H9 (cell line): ENCODE measurements around the gene GNLY. TPM values are rescaled to one million over a fixed set of nuclear protein-coding genes. Genes with fewer than 3 reads are reported as not detected.

Source experiments
- DNase-seq: peaks from one replicate; pipeline ENCODE4 v3.0.0-alpha.2; 2017
- H2AFZ ChIP-seq: one replicate; pipeline ENCODE4 v1.6.1; 2013; ENCODE audit warnings: mild to moderate bottlenecking, low read length, control low read depth, moderate library complexity
- H2AK5ac ChIP-seq: 2 replicates; pipeline ENCODE4 v1.6.1; 2013; ENCODE audit warnings: low read length, control low read depth, mixed read lengths; ENCODE audit not compliant: insufficient read length
- H2BK120ac ChIP-seq: one replicate; pipeline ENCODE4 v1.6.1; 2013; ENCODE audit warnings: low read depth, mild to moderate bottlenecking, low read length, control low read depth, inconsistent platforms; ENCODE audit not compliant: poor library complexity, severe bottlenecking
- H2BK12ac ChIP-seq: 2 replicates; pipeline ENCODE4 v1.6.1; 2013; ENCODE audit warnings: low read length, control low read depth, mixed read lengths, low read depth; ENCODE audit not compliant: insufficient read length
- H2BK15ac ChIP-seq: 2 replicates; pipeline ENCODE4 v1.6.1; 2013; ENCODE audit warnings: low read depth, low read length, control low read depth
- H2BK20ac ChIP-seq: one replicate; pipeline ENCODE4 v1.6.1; 2013; ENCODE audit warnings: low read depth, mild to moderate bottlenecking, low read length, control low read depth, inconsistent platforms; ENCODE audit not compliant: poor library complexity, severe bottlenecking
- H2BK5ac ChIP-seq: 2 replicates; pipeline ENCODE4 v1.6.1; 2013; ENCODE audit warnings: low read length, control low read depth, mixed read lengths; ENCODE audit not compliant: insufficient read length
- H3K14ac ChIP-seq: 2 replicates; pipeline ENCODE4 v1.6.1; 2013; ENCODE audit warnings: low read length, control low read depth; ENCODE audit not compliant: insufficient read depth
- H3K18ac ChIP-seq: 2 replicates; pipeline ENCODE4 v1.6.1; 2013; ENCODE audit warnings: low read depth, mild to moderate bottlenecking, mixed read lengths, low read length, control low read depth; ENCODE audit not compliant: insufficient read length
- H3K23ac ChIP-seq: 2 replicates; pipeline ENCODE4 v1.6.1; 2013; ENCODE audit warnings: low read length, control low read depth, mixed read lengths, low read depth; ENCODE audit not compliant: insufficient read length
- H3K23me2 ChIP-seq: 2 replicates; pipeline ENCODE4 v1.6.1; 2013; ENCODE audit warnings: low read depth, mild to moderate bottlenecking, mixed read lengths, low read length, control low read depth; ENCODE audit not compliant: insufficient read length, poor library complexity, severe bottlenecking
- H3K27ac ChIP-seq: 2 replicates; pipeline ENCODE4 v1.5.1; 2013; ENCODE audit warnings: low read length, control low read depth, mixed read lengths, low read depth; ENCODE audit not compliant: insufficient read length
- H3K27me3 ChIP-seq: 2 replicates; pipeline ENCODE4 v1.6.1; 2013; ENCODE audit warnings: low read length, control low read depth, inconsistent platforms; ENCODE audit not compliant: insufficient read depth
- H3K4ac ChIP-seq: 2 replicates; pipeline ENCODE4 v1.6.1; 2013; ENCODE audit warnings: low read depth, mild to moderate bottlenecking, control low read depth, inconsistent platforms, low read length, moderate library complexity
- H3K4me1 ChIP-seq: 2 replicates; pipeline ENCODE4 v1.6.1; 2013; ENCODE audit warnings: low read length, control low read depth, inconsistent platforms; ENCODE audit not compliant: insufficient read depth
- H3K4me2 ChIP-seq: 2 replicates; pipeline ENCODE4 v1.6.1; 2013; ENCODE audit warnings: low read length, control low read depth, mixed read lengths; ENCODE audit not compliant: insufficient read length, insufficient read depth
- H3K56ac ChIP-seq: 2 replicates; pipeline ENCODE4 v1.6.1; 2013; ENCODE audit warnings: low read depth, mild to moderate bottlenecking, mixed read lengths, low read length, control low read depth; ENCODE audit not compliant: insufficient read length
- H3K79me1 ChIP-seq: 2 replicates; pipeline ENCODE4 v1.6.1; 2013; ENCODE audit warnings: low read depth, mild to moderate bottlenecking, moderate library complexity, low read length, control low read depth, inconsistent platforms; ENCODE audit not compliant: insufficient read depth, poor library complexity, severe bottlenecking
- H3K79me2 ChIP-seq: 2 replicates; pipeline ENCODE4 v1.6.1; 2013; ENCODE audit warnings: low read length, control low read depth, inconsistent platforms; ENCODE audit not compliant: insufficient read depth
- H3K9ac ChIP-seq: 2 replicates; pipeline ENCODE4 v1.6.1; 2013; ENCODE audit warnings: low read length, control low read depth, mixed read lengths; ENCODE audit not compliant: insufficient read length; ENCODE audit errors: extremely low read depth
- H3K9me3 ChIP-seq: one replicate; pipeline ENCODE4 v1.6.1; 2013; ENCODE audit warnings: low read depth, low read length, inconsistent platforms; ENCODE audit not compliant: control insufficient read depth
- H3T11ph ChIP-seq: one replicate; pipeline ENCODE4 v1.6.1; 2013; ENCODE audit warnings: mild to moderate bottlenecking, low read length, control low read depth, inconsistent platforms
- H4K20me1 ChIP-seq: one replicate; pipeline ENCODE4 v1.6.1; 2013; ENCODE audit not compliant: control insufficient read depth, insufficient read length, insufficient read depth
- H4K5ac ChIP-seq: 2 replicates; pipeline ENCODE4 v1.6.1; 2013; ENCODE audit warnings: low read depth, mild to moderate bottlenecking, mixed read lengths, low read length, control low read depth; ENCODE audit not compliant: insufficient read length
- H4K8ac ChIP-seq: replicated peaks from 2 replicates; pipeline ENCODE4 v1.6.1; 2013; ENCODE audit warnings: low read length, control low read depth, mixed read lengths, low read depth; ENCODE audit not compliant: insufficient read length
- H4K91ac ChIP-seq: 2 replicates; pipeline ENCODE4 v1.6.1; 2013; ENCODE audit warnings: low read depth, mild to moderate bottlenecking, moderate library complexity, mixed read lengths, low read length, control low read depth; ENCODE audit not compliant: insufficient read length
- H3K27ac Mint-ChIP-seq, 3 experiments: 2 replicates in 2 of 3; 3 replicates in 1 of 3; pipeline ENCODE4 v1.8.0; 2020 to 2021; ENCODE audit warnings: mixed read lengths in 3 of 3, mild to moderate bottlenecking in 1 of 3, moderate library complexity in 1 of 3
- H3K27me3 Mint-ChIP-seq: 2 replicates; pipeline ENCODE4 v1.8.0; 2021; ENCODE audit warnings: low read depth, mild to moderate bottlenecking, moderate library complexity, mixed read lengths
- H3K36me3 Mint-ChIP-seq, 3 experiments: 2 replicates in 2 of 3; 3 replicates in 1 of 3; pipeline ENCODE4 v1.8.0; 2020 to 2021; ENCODE audit warnings: low read depth in 3 of 3, mixed read lengths in 3 of 3; ENCODE audit not compliant: insufficient read depth in 1 of 3
- H3K4me1 Mint-ChIP-seq, 2 experiments: 2 replicates each; pipeline ENCODE4 v1.8.0; 2020; ENCODE audit warnings: mixed read lengths in 2 of 2
- H3K4me3 Mint-ChIP-seq, 2 experiments: 2 replicates in 1 of 2; 3 replicates in 1 of 2; pipeline ENCODE4 v1.8.0; 2020 to 2021; ENCODE audit warnings: mild to moderate bottlenecking in 2 of 2, mixed read lengths in 2 of 2, moderate library complexity in 1 of 2
- H3K9me3 Mint-ChIP-seq, 2 experiments: 2 replicates in 1 of 2; 3 replicates in 1 of 2; pipeline ENCODE4 v1.8.0; 2020; ENCODE audit warnings: mild to moderate bottlenecking in 2 of 2, mixed read lengths in 2 of 2, moderate library complexity in 1 of 2
- CTCF ChIP-seq: fragments of 200-600 bp; sonication (generic); conservative IDR thresholded peaks from 3 replicates; pipeline ENCODE4 v1.8.0; 2021; ENCODE audit warnings: antibody characterized with exemption, mild to moderate bottlenecking
- WGBS: extraction: QIAGEN DNeasy Blood & Tissue Kit; methylation state at CpG from one replicate; pipeline ENCODE4 v1.1.7; 2013; ENCODE audit warnings: missing lambda C conversion rate, low lambda C conversion rate, mixed read lengths; ENCODE audit not compliant: insufficient read length; ENCODE audit errors: extremely low coverage; 5-methylcytosine and 5-hydroxymethylcytosine counted together
- total RNA-seq: library from RNA; stranded (reverse); gene quantifications from 2 replicates; pipeline ENCODE4 v1.2.1, GENCODE V29; 2021

The GNLY gene
- total RNA-seq, 1 experiment from 2014 or later: not detected

- H4K20me1 ChIP-seq: peaks cover 2% of the 10 kb centered on the region
Observed at GRCh38 chr2:85681776-85682175, 12.4 kb upstream of the GNLY start.

More at GRCh38 chr2:85681776-85682175, 12.4 kb upstream of the GNLY start:
- Histone ChIP-seq H3K79me1 (no peaks in the 10 kb centered on the region), H3K79me2 (no peaks in the 10 kb centered on the region), H3T11ph (no peak overlapping the region), H2BK12ac (no peak overlapping the region), H3K27ac (no peak overlapping the region), H3K4me1 (no peaks in the 10 kb centered on the region), H4K5ac (no peak overlapping the region), H3K14ac (no peak overlapping the region), H3K9me3 (no peaks in the 10 kb centered on the region), H3K23ac (no peak overlapping the region), H2BK15ac (no peak overlapping the region), H4K8ac (no peak overlapping the region), H3K27me3 (no peaks in the 10 kb centered on the region), H3K9ac (no peak overlapping the region), H3K23me2 (no peaks in the 10 kb centered on the region), H2BK5ac (no peak overlapping the region), H3K4me2 (no peak overlapping the region), H4K91ac (no peak overlapping the region), H2BK20ac (no peak overlapping the region), H3K56ac (no peak overlapping the region), H3K18ac (no peak overlapping the region), H3K4ac (no peak overlapping the region), H2AK5ac (no peak overlapping the region), H2AFZ (no peak overlapping the region), H2BK120ac (no peak overlapping the region)
- DNase-seq: no peak
- H3K36me3 Mint-ChIP-seq: no peaks in the 10 kb centered on the region
- TF ChIP-seq CTCF: no peak
- WGBS: no CpG with 5 or more reads among the region's 1 CpG
- no peaks in the 10 kb centered on the region for H3K9me3 Mint-ChIP-seq
- H3K4me3 Mint-ChIP-seq: no peak overlapping the region
- no peak overlapping the region for H3K27ac Mint-ChIP-seq
- no peaks in the 10 kb centered on the region; a peak in 2 of 4 replicates for H3K4me1 Mint-ChIP-seq
- H3K27me3 Mint-ChIP-seq: peaks cover 34% of the 10 kb centered on the region
